WTC11 (cell line): Measurements from ENCODE around the gene APOLD1. TPM values are rescaled to one million over a fixed set of nuclear protein-coding genes. Genes with fewer than 3 reads are reported as not detected.

Source experiments
- ATAC-seq: fragments of 200-7000 bp; cut with Tn5 transposase; 2 replicates; pipeline ENCODE4 v1.10.0; 2021; ENCODE audit warnings: mild to moderate bottlenecking, moderate library complexity
- CTCF ChIA-PET: fragments of 300-600 bp; sonication (Branson Sonifier 250); formaldehyde crosslinking; loops from one replicate; lab custom pipeline; 2021; ENCODE audit warnings: antibody characterized with exemption; lab: Charles Lee
- POLR2A ChIA-PET: fragments of 350-600 bp; sonication (Branson Sonifier 250); formaldehyde crosslinking; loops from one replicate; lab custom pipeline; 2021; ENCODE audit warnings: antibody characterized with exemption; lab: Charles Lee
- DNase-seq: peaks from one replicate; pipeline ENCODE4 v3.0.0; 2021; ENCODE audit warnings: low spot score
- H3K27ac Mint-ChIP-seq: 2 replicates; pipeline ENCODE4 v1.8.0; 2021; ENCODE audit warnings: mixed read lengths
- H3K27me3 Mint-ChIP-seq: 2 replicates; pipeline ENCODE4 v1.8.0; 2021; ENCODE audit warnings: low read depth, mild to moderate bottlenecking, moderate library complexity, mixed read lengths
- H3K36me3 Mint-ChIP-seq: 2 replicates; pipeline ENCODE4 v1.8.0; 2021; ENCODE audit warnings: mixed read lengths
- H3K4me1 Mint-ChIP-seq: 2 replicates; pipeline ENCODE4 v1.8.0; 2022; ENCODE audit warnings: mixed read lengths
- H3K4me3 Mint-ChIP-seq: 2 replicates; pipeline ENCODE4 v1.8.0; 2021; ENCODE audit warnings: mild to moderate bottlenecking, moderate library complexity, mixed read lengths
- H3K9me3 Mint-ChIP-seq: 2 replicates; pipeline ENCODE4 v1.8.0; 2021; ENCODE audit warnings: mixed read lengths
- EMX1 ChIP-seq: fragments of 250-450 bp; sonication (Bioruptor Pico); IDR thresholded peaks from 2 replicates; pipeline ENCODE4 v1.8.0; 2021; ENCODE audit warnings: mild to moderate bottlenecking
- ESRRA ChIP-seq: sonication (generic); formaldehyde crosslinking; IDR thresholded peaks from 2 replicates; pipeline ENCODE4 v1.8.1; 2022; ENCODE audit warnings: mild to moderate bottlenecking, missing genetic modification reagents, borderline replicate concordance
- IRF2 ChIP-seq: sonication (generic); formaldehyde crosslinking; IDR thresholded peaks from 2 replicates; pipeline ENCODE4 v1.8.0; 2022; ENCODE audit warnings: low read depth, missing genetic modification reagents, borderline replicate concordance
- NR1H2 ChIP-seq: sonication (generic); formaldehyde crosslinking; IDR thresholded peaks from 2 replicates; pipeline ENCODE4 v1.9.0; 2021; ENCODE audit warnings: mild to moderate bottlenecking, moderate library complexity, missing genetic modification reagents
- PRDM15 ChIP-seq: sonication (generic); formaldehyde crosslinking; IDR thresholded peaks from 2 replicates; pipeline ENCODE4 v1.8.0; 2022; ENCODE audit warnings: missing genetic modification reagents
- RORB ChIP-seq: fragments of 250-450 bp; sonication (Bioruptor Pico); IDR thresholded peaks from 2 replicates; pipeline ENCODE4 v1.9.0; 2021; ENCODE audit warnings: mild to moderate bottlenecking
- SMAD4 ChIP-seq: sonication (generic); formaldehyde crosslinking; IDR thresholded peaks from 2 replicates; pipeline ENCODE4 v1.8.0; 2022; ENCODE audit warnings: mild to moderate bottlenecking, missing genetic modification reagents
- STAT6 ChIP-seq: sonication (generic); formaldehyde crosslinking; conservative IDR thresholded peaks from 2 replicates; pipeline ENCODE4 v1.8.1; 2023; ENCODE audit warnings: mild to moderate bottlenecking, low read depth, missing genetic modification reagents, moderate library complexity
- TCF7 ChIP-seq: sonication (generic); formaldehyde crosslinking; IDR thresholded peaks from 2 replicates; pipeline ENCODE4 v1.8.0; 2022; ENCODE audit warnings: mild to moderate bottlenecking, low read depth, missing genetic modification reagents, moderate library complexity
- ZNF138 ChIP-seq: sonication (generic); formaldehyde crosslinking; conservative IDR thresholded peaks from 2 replicates; pipeline ENCODE4 v1.8.1; 2022; ENCODE audit warnings: mild to moderate bottlenecking, moderate library complexity, missing genetic modification reagents
- ZNF263 ChIP-seq: sonication (generic); formaldehyde crosslinking; IDR thresholded peaks from 2 replicates; pipeline ENCODE4 v1.8.1; 2022; ENCODE audit warnings: low read depth, mild to moderate bottlenecking, moderate library complexity, missing genetic modification reagents
- ZNF416 ChIP-seq: fragments of 250-450 bp; sonication (Bioruptor Pico); IDR thresholded peaks from 2 replicates; pipeline ENCODE4 v1.9.0; 2021; ENCODE audit warnings: mild to moderate bottlenecking, inconsistent platforms
- total RNA-seq: library from RNA; stranded (reverse); gene quantifications from 3 replicates; pipeline ENCODE4 v1.2.3, GENCODE V29; 2021
- TF ChIP-seq, protein P1 (sequence below): fragments of 250-450 bp; sonication (Bioruptor Pico); conservative IDR thresholded peaks from 2 replicates; pipeline ENCODE4 v1.9.0; 2021; ENCODE audit warnings: mild to moderate bottlenecking
- TF ChIP-seq, protein P2 (sequence below): sonication (generic); formaldehyde crosslinking; IDR thresholded peaks from 2 replicates; pipeline ENCODE4 v1.8.1; 2022; ENCODE audit warnings: missing genetic modification reagents, borderline replicate concordance
- TF ChIP-seq, protein P3 (sequence below): sonication (generic); formaldehyde crosslinking; IDR thresholded peaks from 2 replicates; pipeline ENCODE4 v1.8.0; 2023; ENCODE audit warnings: mild to moderate bottlenecking, missing genetic modification reagents

Gene APOLD1
- total RNA-seq, 1 experiment from 2014 or later: 0.44 TPM

GRCh38 chr12:12797794-12798152, 12.3 kb downstream of the APOLD1 start (continued):
- TF ChIP-seq PRDM15: no peak
- no peak for TF ChIP-seq ZNF263 (CRISPR knock-in tag)
- TF ChIP-seq ZNF138 (CRISPR knock-in tag): no peak
- no peak for TF ChIP-seq RORB (CRISPR knock-in tag)
- no peak for TF ChIP-seq SMAD4
- no peak for TF ChIP-seq EMX1 (CRISPR knock-in tag)
- TF ChIP-seq, protein P1, sequence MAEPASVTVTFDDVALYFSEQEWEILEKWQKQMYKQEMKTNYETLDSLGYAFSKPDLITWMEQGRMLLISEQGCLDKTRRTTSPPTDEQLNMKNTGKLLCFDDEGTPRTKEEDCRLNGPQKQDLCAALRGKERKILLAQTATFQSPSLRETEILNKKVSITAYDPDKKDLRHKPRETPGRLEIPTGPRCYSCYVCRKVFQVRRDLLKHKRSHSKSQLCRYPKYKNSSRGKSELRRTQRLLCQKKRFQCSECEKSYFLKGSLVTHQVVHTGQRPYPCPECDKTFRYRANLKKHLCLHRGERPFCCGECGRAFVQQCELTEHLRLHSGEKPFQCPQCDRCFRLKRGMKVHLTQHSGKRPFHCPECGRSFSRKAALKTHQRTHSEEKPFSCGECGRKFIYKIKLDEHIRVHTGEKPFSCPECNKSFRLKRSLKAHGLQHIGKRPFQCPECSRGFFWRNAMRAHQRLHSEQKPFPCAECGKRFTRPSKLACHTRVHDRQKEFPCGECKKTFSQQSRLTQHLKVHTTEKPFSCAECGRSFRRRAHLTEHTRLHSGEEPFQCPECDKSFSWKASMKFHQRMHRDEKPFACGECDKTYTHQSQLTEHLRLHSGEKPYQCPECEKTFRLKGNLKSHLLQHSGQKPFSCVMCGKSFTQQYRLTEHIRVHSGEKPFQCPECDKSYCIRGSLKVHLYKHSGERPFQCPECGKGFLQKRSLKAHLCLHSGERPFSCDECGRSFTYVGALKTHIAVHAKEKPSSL: no peak
- TF ChIP-seq STAT6: no peak
- TF ChIP-seq, protein P2, sequence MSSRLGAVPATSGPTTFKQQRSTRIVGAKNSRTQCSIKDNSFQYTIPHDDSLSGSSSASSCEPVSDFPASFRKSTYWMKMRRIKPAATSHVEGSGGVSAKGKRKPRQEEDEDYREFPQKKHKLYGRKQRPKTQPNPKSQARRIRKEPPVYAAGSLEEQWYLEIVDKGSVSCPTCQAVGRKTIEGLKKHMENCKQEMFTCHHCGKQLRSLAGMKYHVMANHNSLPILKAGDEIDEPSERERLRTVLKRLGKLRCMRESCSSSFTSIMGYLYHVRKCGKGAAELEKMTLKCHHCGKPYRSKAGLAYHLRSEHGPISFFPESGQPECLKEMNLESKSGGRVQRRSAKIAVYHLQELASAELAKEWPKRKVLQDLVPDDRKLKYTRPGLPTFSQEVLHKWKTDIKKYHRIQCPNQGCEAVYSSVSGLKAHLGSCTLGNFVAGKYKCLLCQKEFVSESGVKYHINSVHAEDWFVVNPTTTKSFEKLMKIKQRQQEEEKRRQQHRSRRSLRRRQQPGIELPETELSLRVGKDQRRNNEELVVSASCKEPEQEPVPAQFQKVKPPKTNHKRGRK: no peak
- TF ChIP-seq ESRRA (CRISPR knock-in tag): no peak
- no peak for TF ChIP-seq IRF2
- TF ChIP-seq, protein P3, sequence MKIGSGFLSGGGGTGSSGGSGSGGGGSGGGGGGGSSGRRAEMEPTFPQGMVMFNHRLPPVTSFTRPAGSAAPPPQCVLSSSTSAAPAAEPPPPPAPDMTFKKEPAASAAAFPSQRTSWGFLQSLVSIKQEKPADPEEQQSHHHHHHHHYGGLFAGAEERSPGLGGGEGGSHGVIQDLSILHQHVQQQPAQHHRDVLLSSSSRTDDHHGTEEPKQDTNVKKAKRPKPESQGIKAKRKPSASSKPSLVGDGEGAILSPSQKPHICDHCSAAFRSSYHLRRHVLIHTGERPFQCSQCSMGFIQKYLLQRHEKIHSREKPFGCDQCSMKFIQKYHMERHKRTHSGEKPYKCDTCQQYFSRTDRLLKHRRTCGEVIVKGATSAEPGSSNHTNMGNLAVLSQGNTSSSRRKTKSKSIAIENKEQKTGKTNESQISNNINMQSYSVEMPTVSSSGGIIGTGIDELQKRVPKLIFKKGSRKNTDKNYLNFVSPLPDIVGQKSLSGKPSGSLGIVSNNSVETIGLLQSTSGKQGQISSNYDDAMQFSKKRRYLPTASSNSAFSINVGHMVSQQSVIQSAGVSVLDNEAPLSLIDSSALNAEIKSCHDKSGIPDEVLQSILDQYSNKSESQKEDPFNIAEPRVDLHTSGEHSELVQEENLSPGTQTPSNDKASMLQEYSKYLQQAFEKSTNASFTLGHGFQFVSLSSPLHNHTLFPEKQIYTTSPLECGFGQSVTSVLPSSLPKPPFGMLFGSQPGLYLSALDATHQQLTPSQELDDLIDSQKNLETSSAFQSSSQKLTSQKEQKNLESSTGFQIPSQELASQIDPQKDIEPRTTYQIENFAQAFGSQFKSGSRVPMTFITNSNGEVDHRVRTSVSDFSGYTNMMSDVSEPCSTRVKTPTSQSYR: no peak
- TF ChIP-seq NR1H2 (CRISPR knock-in tag): no peak

- DNase-seq (no peak), ATAC-seq (no peak)
- H3K4me3 Mint-ChIP-seq: no peak overlapping the region
- no peak overlapping the region for H3K27ac Mint-ChIP-seq
- H3K4me1 Mint-ChIP-seq: no peaks in the 10 kb centered on the region
- peaks cover 19% of the 10 kb centered on the region for H3K9me3 Mint-ChIP-seq
- CTCF ChIA-PET: interaction anchor here (1.0 kb wide), 1 partner anchor 14 kb away, joined by 3 read pairs; the partner anchor contains the start of gene DDX47
- POLR2A ChIA-PET: interaction anchor here (0.5 kb wide), 1 partner anchor 403 kb away, joined by 3 read pairs; no protein-coding TSS in a partner anchor
- TF ChIP-seq TCF7 (no peak), ZNF416 (CRISPR knock-in tag) (no peak), NR1H2 (CRISPR knock-in tag) (no peak)
- H3K36me3 Mint-ChIP-seq: 0 out of 2 replicates have a peak, but pooled peaks cover 9% of the 10 kb centered on the region
- peaks cover 3% of the 10 kb centered on the region for H3K27me3 Mint-ChIP-seq
Measured at GRCh38 chr12:12798480-12798879, 13.0 kb downstream of the APOLD1 start.
